Activated T-cell treated with anti-CD3 and anti-CD28 coated beads, Interleukin-2, amount 50 U/mL, for 1 hour (primary cell): ENCODE data around the gene AGAP1.

Experiments
- DNase-seq: peaks from one replicate; pipeline ENCODE4 v3.0.0-alpha.2; 2020

Gene AGAP1

GRCh38 chr2:236169741-236170589 lies 676.1 kb downstream of the AGAP1 start:
- no peak for DNase-seq

DNA sequence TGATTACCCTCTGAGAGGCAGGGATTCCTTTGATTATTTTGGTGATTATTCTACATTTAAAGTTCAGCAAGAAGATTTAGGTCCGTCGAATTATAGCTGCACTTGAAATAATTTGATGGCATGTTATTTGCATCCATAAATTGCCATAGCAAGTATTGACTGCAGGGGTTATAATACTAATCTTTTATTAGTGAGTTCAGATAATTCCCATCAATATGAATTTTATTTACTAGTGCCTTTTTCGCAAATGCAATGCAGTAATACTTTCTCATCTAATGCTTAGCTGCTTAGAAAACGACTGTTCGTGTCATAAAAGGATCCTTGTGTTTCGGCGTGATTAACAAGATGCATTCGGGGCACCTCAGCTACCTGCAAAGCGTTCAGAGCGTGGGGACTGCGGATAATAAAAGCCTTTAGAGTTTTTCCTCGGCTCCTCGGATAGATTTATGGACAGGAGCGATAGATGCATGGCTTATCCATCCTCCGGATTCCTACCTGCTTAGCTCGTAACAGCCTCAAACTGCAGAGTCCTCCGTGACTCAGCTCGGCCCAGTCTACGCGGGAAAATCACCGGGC lies 676.8 kb downstream of the AGAP1 start:
- no peak for DNase-seq

DNA sequence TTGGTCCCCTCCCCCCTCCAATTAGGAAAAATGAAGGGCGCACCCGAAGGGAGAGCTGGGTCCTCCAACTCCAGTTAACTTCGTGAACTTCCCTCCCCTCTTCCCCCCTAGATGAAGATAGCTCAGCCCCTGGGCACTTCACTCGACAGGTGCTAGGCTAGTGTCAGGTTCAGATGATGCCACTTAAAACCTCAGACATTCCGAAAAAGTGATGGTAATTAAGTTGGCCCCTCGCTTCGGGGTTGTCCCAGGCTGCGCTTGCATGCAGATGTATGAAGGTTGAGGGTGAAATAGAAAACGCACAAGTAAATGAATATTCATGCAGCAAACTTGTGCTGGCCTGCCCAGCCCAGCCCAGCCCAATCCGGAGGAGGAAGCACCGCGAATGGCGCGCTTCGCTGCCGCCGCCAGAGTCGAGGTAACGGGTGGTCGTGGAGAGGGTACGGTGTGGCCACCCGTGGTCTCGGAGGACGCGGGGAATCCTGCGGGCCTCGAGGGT lies 677.4 kb downstream of the AGAP1 start:
- DNase-seq = no peak

DNA sequence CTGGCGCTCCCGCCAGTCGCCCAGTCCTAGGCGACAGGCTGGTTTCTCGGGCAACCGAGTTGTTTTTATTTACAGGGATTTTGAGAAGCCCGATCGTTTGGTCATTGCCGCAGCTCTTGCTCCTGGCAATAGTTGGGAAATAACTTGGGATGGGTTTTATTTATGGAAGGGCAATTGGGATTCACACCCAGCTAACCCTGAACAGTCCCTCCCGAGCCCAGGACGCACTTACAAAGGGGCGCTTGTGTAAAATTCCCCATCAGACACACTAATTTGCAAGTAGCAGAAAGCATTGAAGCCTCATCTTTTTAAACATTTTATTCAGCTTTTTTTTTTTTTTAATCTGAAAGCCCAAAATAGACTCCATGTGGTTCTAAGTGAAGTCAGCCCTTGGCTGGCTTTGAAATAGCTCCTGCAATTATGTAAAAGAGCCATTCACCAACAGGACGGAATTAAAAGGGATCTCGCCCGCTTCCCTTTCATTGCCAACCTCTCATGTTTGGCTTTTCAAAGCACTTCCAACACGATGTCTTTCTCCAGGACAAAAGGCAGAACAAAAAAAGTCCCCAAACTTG lies 677.9 kb downstream of the AGAP1 start:
- no peak for DNase-seq

DNA sequence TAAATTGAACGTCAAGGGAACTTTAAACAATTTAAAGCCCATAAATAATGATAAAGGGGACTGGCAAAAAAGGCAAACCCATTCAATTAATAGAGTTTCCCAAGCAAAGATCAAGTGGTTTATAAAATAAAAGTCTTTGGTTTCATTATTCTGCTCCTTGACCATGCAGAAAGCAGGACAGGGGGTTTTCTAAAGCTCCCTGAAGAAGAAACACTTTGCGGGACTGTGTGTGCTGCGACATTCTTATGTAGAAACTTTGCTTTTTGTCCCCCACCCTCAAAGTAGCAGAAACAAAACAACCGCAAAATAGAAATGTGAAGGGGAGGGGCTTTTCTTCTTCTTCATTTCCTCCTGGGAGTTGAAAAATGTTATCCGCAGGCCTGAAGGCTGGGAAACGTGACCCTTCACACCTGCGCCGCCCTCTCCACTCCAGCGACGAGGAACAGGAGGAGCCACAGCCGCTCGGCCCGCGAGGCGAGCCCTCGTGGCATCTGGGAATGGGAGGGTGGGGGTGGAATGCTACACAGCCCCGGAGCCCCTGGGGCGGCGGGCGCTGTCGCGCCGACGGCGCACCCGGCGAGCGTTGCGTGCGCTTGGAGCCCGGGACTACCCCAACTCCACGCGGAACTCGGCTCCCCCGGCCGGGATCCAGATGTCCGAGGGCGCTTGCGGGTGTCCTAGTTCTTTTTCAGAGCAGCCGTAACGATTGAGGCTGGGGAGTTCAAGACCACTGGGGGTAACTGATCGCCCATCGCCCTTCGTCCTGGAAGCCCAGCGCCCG lies 678.6 kb downstream of the AGAP1 start:
- no peak for DNase-seq

- no peak for DNase-seq
Observed at GRCh38 chr2:236173036-236173728, 679.3 kb downstream of the AGAP1 start.

DNA sequence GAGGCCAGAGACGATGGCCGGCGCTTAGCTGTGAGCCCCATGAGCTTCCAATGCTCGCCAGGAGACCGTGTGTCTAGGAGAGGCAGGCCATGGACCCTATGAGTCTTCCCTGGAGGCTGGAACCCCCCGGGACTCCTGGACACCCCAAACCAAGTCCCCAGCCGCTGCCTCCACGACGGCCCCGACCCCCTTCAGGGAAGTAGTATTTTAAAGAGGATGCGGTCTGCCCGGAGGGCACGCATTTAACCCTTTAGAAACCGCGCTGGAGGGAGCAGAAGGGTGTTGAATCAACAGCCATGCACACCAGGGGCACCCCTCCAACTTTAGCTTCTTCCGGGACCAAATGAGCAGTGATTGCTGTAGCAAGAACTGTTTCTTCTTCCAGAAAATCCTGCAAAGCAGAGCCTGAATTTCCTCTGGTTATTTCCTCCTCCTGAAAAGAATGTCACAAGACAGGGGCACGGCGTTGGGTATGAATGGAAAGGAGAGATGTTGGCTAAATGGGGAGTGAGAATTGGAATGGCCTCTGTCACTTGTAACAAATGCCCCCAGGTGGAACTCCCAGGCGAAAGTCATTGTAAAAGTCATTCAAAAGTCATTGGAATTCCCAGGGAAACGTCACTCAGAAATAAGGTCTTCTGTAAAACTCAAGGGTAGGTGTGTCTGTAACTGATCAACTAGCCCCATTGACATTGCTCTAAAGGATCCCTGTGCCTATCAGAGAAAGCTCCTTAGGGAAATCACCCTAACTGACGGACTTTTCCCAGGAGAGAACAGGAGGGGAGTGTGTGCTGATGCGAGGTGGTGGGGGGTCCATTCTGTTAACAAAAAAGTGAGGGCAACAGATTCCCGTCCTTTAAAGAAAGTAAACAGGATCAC lies 680.1 kb downstream of the AGAP1 start:
- no peak for DNase-seq

DNA sequence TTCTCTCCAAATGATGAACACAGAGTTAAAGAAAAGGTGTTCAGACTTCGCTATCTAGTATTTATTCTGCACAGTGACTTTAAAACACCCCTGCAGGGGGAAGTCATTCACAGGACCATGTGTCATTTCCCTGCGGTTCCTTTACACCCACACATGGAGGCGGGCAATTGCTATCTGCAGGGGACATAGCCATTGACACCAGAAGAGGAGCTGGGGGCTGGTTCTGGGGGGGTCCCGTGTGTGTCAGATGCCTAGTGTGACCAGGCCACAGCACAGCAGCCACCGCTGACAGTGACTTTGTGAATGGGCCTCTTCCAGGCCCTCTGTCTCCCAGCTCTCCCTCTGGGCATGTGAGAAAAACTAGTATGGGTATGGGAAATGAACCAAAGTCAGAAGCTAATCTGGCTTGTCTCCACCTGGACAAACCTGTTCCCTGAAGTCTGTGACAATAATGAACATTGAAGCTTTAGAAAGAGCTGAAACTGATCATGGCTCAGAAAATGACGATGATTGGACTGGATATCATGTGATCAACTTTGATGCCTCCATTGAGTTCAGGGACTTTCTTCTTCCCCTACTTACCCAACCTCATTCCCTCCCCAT lies 681.8 kb downstream of the AGAP1 start:
- no peak for DNase-seq

GRCh38 chr2:236176417-236176816 lies 682.6 kb downstream of the AGAP1 start:
- DNase-seq = no peak

DNA sequence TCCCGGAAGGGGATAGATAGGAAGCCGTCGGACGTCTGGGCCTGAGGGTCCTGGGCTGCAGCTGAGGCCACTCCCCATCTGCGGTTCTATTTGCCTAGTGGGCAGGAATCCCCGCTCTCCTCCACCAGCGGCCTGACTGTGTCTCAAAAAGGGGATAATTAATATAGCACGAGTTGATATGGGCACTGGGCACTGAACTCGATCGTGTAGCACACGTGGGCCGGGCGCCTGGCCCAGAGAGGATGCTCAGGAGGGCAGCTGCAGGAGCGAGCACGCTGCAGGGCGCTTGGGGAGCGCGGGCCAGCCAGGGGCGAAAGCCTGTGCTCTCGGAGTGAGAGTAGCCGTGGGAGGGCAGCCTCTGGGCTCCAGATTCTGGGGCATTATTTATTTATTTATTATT lies 683.1 kb downstream of the AGAP1 start:
- DNase-seq = no peak

DNA sequence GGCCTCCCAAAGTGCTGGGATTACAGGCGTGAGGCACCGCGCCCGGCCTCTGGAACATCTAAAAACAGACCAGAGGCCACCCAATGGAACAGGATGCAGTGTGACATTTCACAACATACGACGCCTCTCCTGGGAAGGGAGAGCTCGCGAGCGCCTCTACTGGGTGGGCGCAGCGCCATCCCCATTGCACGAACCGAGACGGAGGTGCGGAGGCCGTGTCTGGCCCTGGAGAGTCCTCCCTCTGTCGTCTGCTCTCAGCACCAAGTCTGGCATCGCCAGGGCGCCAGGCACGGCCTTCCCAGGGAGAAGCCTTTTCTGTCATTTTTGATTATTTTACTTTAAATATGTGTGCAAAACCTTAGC lies 683.7 kb downstream of the AGAP1 start:
- no peak for DNase-seq

GRCh38 chr2:236177967-236178889 lies 684.4 kb downstream of the AGAP1 start:
- DNase-seq = peak; percentile 33

GRCh38 chr2:236178890-236179235 lies 685.0 kb downstream of the AGAP1 start:
- DNase-seq = no peak

- DNase-seq = no peak
Observed at GRCh38 chr2:236179236-236180075, 685.6 kb downstream of the AGAP1 start.

GRCh38 chr2:236180076-236180816 lies 686.4 kb downstream of the AGAP1 start:
- DNase-seq = no peak

DNA sequence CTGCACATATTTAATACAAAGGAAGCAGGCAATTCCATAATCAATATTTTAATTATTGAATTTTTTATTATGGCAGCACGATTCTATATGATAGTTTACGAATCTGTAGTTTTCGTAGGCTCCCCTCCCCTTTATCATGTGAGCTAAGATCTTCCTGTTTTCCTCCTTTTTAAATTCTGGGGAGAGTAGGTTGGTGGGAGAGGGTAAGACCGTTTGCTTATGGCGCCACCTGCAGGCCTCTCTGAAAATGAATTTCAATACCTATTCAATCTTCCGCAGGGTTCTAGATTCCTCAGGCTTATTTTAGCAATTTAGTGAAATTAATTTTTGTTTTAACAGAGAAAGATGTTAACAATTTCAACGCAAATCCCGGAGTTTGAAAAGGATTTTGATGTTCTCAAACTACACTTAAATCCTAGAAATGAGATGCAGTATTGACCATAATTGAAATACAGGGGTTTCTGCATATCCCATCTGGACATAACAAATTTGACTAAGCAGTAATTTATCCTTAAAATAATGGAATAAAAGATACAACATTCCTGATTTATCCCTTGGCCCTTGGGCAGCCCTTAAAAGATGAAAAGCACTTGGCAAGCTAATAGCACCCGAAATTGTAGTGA lies 687.1 kb downstream of the AGAP1 start:
- no peak for DNase-seq
